Cardiac fibroblast (primary cell): ENCODE measurements around the gene FRMD3.
A peak's percentile ranks its signal among the peaks of the same experiment; 100 is the strongest.

Experiments used
- DNase-seq, 2 donors: peaks; one replicate each; pipeline versions ENCODE4 v3.0.0 to v3.0.0-alpha.2; 2010; ENCODE audit warnings: low read depth in 2 of 2
- H3K4me3 ChIP-seq, 2 donors: replicated peaks in 1 of 2; 1 replicate in 1 of 2; 2 replicates in 1 of 2; pipeline ENCODE4 v1.5.1; 2011; ENCODE audit warnings: low read depth in 2 of 2, low read length in 2 of 2, mild to moderate bottlenecking in 2 of 2, moderate library complexity in 1 of 2
- TF ChIP-seq, protein P1 (sequence below): IDR thresholded peaks from one replicate; pipeline ENCODE4 v1.5.1; 2011; ENCODE audit warnings: low read depth, mild to moderate bottlenecking, low read length, inconsistent platforms

FRMD3 gene

DNA sequence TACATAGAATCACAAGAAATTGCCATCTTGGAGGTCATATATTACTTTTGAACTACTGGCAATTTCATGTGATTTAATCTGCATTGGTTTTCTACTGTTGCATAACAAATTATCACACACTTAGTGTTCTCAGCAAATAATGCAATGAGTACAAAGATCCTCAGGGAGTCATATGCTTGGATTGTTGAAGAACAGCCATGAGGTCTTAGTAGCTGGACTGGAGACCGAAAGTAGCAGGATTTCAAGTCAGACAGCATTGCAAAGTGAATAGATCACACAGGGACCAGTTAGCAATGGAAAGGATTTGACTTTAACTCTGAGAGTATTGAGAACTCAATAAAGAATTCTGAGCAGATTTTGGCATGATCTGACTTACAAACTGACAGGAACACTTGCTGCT, 32.2 kb upstream of the FRMD3 start:
- TF ChIP-seq, protein P1, sequence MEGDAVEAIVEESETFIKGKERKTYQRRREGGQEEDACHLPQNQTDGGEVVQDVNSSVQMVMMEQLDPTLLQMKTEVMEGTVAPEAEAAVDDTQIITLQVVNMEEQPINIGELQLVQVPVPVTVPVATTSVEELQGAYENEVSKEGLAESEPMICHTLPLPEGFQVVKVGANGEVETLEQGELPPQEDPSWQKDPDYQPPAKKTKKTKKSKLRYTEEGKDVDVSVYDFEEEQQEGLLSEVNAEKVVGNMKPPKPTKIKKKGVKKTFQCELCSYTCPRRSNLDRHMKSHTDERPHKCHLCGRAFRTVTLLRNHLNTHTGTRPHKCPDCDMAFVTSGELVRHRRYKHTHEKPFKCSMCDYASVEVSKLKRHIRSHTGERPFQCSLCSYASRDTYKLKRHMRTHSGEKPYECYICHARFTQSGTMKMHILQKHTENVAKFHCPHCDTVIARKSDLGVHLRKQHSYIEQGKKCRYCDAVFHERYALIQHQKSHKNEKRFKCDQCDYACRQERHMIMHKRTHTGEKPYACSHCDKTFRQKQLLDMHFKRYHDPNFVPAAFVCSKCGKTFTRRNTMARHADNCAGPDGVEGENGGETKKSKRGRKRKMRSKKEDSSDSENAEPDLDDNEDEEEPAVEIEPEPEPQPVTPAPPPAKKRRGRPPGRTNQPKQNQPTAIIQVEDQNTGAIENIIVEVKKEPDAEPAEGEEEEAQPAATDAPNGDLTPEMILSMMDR: no peak
- H3K4me3 ChIP-seq: no peak overlapping the region
- DNase-seq: peak; percentile 30 to 55

DNA sequence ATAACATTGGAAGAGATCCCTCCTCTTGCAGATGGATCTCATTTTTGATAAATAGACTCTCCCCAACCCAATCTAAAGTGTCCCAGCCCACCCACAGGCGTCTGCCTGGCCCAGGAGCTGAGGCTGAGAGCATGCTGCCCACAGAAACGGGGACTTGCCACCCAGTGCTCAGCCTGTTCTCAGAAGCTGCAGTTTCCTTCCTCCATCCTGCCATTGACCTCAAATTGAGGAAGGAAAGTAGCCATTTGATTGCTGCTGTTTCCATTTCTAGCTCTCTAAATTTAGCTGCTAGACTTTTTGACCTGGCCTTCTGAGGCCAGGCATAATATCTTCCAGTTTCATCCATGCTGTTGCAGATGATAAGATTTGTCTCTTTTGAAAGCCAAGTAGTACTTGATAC, 31.1 kb upstream of the FRMD3 start:
- DNase-seq: no peak
- H3K4me3 ChIP-seq: no peak overlapping the region
- TF ChIP-seq, protein P1: no peak

DNA sequence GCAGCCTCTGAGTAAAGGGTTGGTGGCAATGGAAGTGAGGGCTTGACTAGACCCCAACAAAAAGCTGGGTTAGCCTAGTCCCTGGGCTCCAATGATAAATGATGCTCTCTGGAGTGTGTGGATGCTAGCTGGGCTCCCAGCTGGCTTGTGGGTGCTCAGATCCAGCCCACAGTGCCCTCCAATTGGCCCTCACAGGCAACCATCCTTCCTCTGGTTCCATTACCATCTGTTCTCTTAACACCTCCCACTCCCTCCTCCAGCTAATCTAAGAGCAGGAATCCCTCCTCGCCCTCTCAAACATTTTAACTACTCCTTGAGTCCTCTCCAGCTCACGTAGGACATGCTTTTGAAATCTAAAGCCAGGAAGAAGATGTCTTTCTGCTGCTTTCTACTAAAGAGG, 25.2 kb upstream of the FRMD3 start:
- no peak for DNase-seq
- no peak overlapping the region for H3K4me3 ChIP-seq
- TF ChIP-seq, protein P1: no peak

DNA sequence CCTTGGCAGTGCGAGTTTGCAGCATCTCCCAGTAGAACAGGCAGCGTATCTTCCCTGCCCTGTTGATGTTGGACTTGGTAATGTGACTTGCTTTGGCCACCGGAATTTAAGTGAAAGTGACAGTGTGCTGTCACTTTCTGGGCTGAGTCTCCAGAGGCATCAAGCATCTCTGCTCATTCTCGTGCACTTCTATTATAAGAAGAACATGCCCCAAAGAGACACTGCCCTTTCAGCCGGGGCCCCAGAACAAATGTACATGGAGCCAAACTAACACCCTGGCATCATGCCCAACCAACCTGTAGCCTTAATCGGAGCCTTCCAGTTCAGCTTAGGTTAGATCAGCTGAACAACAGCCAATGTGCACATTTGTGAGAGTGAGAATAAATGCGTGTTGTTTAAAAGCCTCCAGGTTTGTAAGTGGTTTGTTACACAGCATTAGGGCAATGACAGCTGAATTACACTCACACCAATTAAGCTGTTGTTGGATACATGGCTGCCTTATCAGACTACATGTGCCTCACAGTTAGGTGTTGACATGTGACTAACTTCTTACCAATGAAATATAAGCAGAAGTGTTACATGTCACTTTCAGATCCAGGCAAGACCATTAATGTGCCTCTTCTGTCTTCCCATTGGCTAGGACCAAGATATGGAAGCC, 22.1 kb upstream of the FRMD3 start:
- DNase-seq: no peak
- H3K4me3 ChIP-seq: no peak overlapping the region
- TF ChIP-seq, protein P1: no peak

DNA sequence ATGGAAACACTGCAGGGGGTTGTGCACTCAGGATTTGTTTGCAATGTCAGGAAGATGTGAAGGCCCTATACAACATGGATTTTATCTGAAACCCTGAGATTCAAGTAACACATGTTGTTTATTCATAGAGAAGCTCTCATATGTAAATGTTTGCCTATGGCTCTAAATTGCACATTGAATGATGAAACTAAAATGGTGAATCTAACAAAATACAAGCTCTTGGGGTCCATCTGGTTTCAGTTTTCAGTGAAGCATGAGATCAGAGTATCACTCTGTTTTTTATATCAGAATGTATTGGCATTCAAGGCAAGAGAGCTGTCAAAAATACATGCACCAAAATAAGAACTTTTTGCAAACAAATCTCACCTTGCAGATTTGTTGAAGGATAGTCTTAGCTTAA, 19.6 kb upstream of the FRMD3 start:
- no peak overlapping the region for H3K4me3 ChIP-seq
- TF ChIP-seq, protein P1: no peak
- no peak for DNase-seq

GRCh38 chr9:83557317-83557716, 19.1 kb upstream of the FRMD3 start:
- no peak overlapping the region for H3K4me3 ChIP-seq
- TF ChIP-seq, protein P1: no peak
- DNase-seq: no peak

DNA sequence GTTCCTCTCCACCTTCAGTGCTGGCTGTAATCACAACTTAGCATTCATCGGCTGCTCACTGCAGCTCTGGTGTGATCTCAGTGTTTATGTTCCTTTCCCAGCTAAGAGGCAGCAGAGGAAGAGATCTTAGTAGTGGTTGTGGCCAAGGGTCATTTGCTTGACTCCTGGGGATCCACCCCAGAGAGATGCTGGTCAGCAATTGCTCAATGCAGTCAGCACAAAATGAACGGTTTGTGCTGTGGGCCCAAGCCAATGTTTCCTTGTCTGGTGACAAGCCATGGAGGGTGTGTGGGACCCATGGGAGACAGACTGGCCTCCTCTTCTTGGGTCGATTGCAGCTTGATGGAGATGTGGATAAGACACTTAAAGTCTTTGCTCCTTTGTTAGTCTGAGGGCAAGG, 16.1 kb upstream of the FRMD3 start:
- TF ChIP-seq, protein P1: no peak
- peak in 1 of 2 donors; percentile 42 for DNase-seq
- H3K4me3 ChIP-seq: no peak overlapping the region
